ENCODE measurements around the gene C1QL2. TPM values are rescaled to one million over a fixed set of nuclear protein-coding genes. Genes with fewer than 3 reads are reported as not detected.

The C1QL2 gene
- total RNA-seq, 4 donors from 2014 or later = 0.76 TPM; not detected in 3

GRCh38 chr2:119111115-119111975 lies 47.2 kb downstream of the C1QL2 start:
- Histone ChIP-seq H3K9me3 (peaks cover 6% of the 10 kb centered on the region), H3K27ac (no peak overlapping the region), H3K4me1 (no peaks in the 10 kb centered on the region), H3K36me3 (no peaks in the 10 kb centered on the region), H3K4me3 (no peak overlapping the region), H3K27me3 (peaks cover 18% of the 10 kb centered on the region)
- TF ChIP-seq EP300 (IDR thresholded peaks at IDR 0.05) (no peak), POLR2AphosphoS5 (IDR thresholded peaks at IDR 0.05) (no peak), CTCF (IDR thresholded peaks at IDR 0.05) (no peak)
- no peak for DNase-seq (ENCODE audit: low spot score in 2 of 2)
- WGBS = 78% methylated on average over 8 of the region's 8 CpGs

- Histone ChIP-seq H3K4me1 (no peaks in the 10 kb centered on the region), H3K4me3 (no peak overlapping the region), H3K27me3 (peaks cover 17% of the 10 kb centered on the region), H3K36me3 (no peaks in the 10 kb centered on the region), H3K9me3 (peaks cover 6% of the 10 kb centered on the region), H3K27ac (no peak overlapping the region)
- WGBS = 44% methylated on average over 3 of the region's 3 CpGs
- no peak for TF ChIP-seq CTCF (IDR thresholded peaks at IDR 0.05)
- TF ChIP-seq EP300 (IDR thresholded peaks at IDR 0.05) = no peak
- TF ChIP-seq POLR2A (IDR thresholded peaks at IDR 0.05) = no peak
- DNase-seq (ENCODE audit: low spot score in 2 of 2) = no peak
Observed at GRCh38 chr2:119109866-119110265, 48.7 kb downstream of the C1QL2 start.

GRCh38 chr2:119108186-119108585 lies 50.4 kb downstream of the C1QL2 start:
- Histone ChIP-seq H3K9me3 (peaks cover 6% of the 10 kb centered on the region), H3K27ac (no peak overlapping the region), H3K27me3 (peaks cover 14% of the 10 kb centered on the region), H3K36me3 (no peaks in the 10 kb centered on the region), H3K4me3 (no peak overlapping the region), H3K4me1 (no peaks in the 10 kb centered on the region)
- TF ChIP-seq CTCF (IDR thresholded peaks at IDR 0.05) (no peak), POLR2A (IDR thresholded peaks at IDR 0.05) (no peak)
- 55% methylated on average over 3 of the region's 3 CpGs for WGBS
- DNase-seq (ENCODE audit: low spot score in 2 of 2) = no peak

GRCh38 chr2:119106301-119106897 lies 52.2 kb downstream of the C1QL2 start:
- Histone ChIP-seq H3K36me3 (no peaks in the 10 kb centered on the region), H3K9me3 (peaks cover 5% of the 10 kb centered on the region), H3K27me3 (peaks cover 4% of the 10 kb centered on the region), H3K4me1 (no peaks in the 10 kb centered on the region), H3K4me3 (no peak overlapping the region), H3K27ac (no peak overlapping the region)
- WGBS = 33% methylated on average over 5 of the region's 5 CpGs
- no peak for DNase-seq (ENCODE audit: low spot score in 2 of 2)
- TF ChIP-seq POLR2AphosphoS5 (IDR thresholded peaks at IDR 0.05) (no peak), EP300 (IDR thresholded peaks at IDR 0.05) (no peak), CTCF (IDR thresholded peaks at IDR 0.05) (no peak), POLR2A (IDR thresholded peaks at IDR 0.05) (no peak)

Other genes starting within 250 kb of the C1QL2 start
- gene MARCO, start 216.6 kb downstream of the C1QL2 start, total RNA-seq = 1 to 10 TPM in 3 of 4 donors, under 1 TPM in 1; 0.68 to 9.1 (median 1.3) TPM
- 10 to 100 TPM; 18.3 to 21.7 (median 20.6) TPM for gene STEAP3, start 65.1 kb upstream of the C1QL2 start, total RNA-seq
- gene C2orf76, start 208.1 kb upstream of the C1QL2 start, total RNA-seq = 10 to 100 TPM in 1 of 4 donors, 1 to 10 TPM in 3; 6.7 to 10.6 (median 9.3) TPM
- 100 to 1,000 TPM; 242 to 376 (median 273) TPM for gene DBI, start 208.2 kb upstream of the C1QL2 start, total RNA-seq